Activated CD4-positive, alpha-beta T cell treated with anti-CD3 and anti-CD28 coated beads for 36 hours (primary cell): ENCODE data around the gene RPS29. TPM values are rescaled to one million over a fixed set of nuclear protein-coding genes. Genes with fewer than 3 reads are reported as not detected.

Source experiments
- ATAC-seq: fragments of 200-7000 bp; cut with Tn5 transposase; one replicate; pipeline ENCODE4 v1.10.0; 2021; ENCODE audit warnings: mild to moderate bottlenecking, moderate library complexity
- CTCF ChIA-PET: fragments of 350-600 bp; sonication (Branson Sonifier 250); formaldehyde crosslinking; loops from one replicate; lab custom pipeline; 2021; ENCODE audit warnings: antibody characterized with exemption; lab: Charles Lee
- POLR2A ChIA-PET: fragments of 350-600 bp; sonication (Branson Sonifier 250); formaldehyde crosslinking; loops from one replicate; lab custom pipeline; 2021; ENCODE audit warnings: antibody characterized with exemption, inconsistent platforms; lab: Charles Lee
- DNase-seq: peaks from one replicate; pipeline ENCODE4 v3.0.0-alpha.2; 2020
- H3K27ac Mint-ChIP-seq: one replicate; pipeline ENCODE4 v1.8.0; 2021; ENCODE audit warnings: mixed read lengths
- H3K27me3 Mint-ChIP-seq: one replicate; pipeline ENCODE4 v1.8.0; 2021; ENCODE audit warnings: mixed read lengths
- H3K36me3 Mint-ChIP-seq: one replicate; pipeline ENCODE4 v1.8.0; 2021; ENCODE audit warnings: low read depth, mixed read lengths
- H3K4me1 Mint-ChIP-seq: one replicate; pipeline ENCODE4 v1.8.0; 2021; ENCODE audit warnings: mixed read lengths
- H3K4me3 Mint-ChIP-seq: one replicate; pipeline ENCODE4 v1.8.0; 2021; ENCODE audit warnings: mild to moderate bottlenecking, moderate library complexity, mixed read lengths
- H3K9me3 Mint-ChIP-seq: one replicate; pipeline ENCODE4 v1.8.0; 2021; ENCODE audit warnings: low read depth, mixed read lengths
- intact Hi-C, 2 experiments: fragments of 100-400 bp; cut with DNase I in 1 of 2; cut with micrococcal nuclease in 1 of 2; formaldehyde crosslinking; loops; one replicate each; pipeline versions ENCODE4 v1.14.2 to v1.15.1; 2022 to 2024; cut with DNase I, micrococcal nuclease
- total RNA-seq, 2 experiments: library from RNA; stranded (reverse); gene quantifications; one replicate each; pipeline ENCODE4 v1.2.3, GENCODE V29; 2021

Gene RPS29
- total RNA-seq, result 1,000 to 10,000 TPM in 1 of 2 experiments, 100 to 1,000 TPM in 1; 481 to 1,987 TPM

DNA sequence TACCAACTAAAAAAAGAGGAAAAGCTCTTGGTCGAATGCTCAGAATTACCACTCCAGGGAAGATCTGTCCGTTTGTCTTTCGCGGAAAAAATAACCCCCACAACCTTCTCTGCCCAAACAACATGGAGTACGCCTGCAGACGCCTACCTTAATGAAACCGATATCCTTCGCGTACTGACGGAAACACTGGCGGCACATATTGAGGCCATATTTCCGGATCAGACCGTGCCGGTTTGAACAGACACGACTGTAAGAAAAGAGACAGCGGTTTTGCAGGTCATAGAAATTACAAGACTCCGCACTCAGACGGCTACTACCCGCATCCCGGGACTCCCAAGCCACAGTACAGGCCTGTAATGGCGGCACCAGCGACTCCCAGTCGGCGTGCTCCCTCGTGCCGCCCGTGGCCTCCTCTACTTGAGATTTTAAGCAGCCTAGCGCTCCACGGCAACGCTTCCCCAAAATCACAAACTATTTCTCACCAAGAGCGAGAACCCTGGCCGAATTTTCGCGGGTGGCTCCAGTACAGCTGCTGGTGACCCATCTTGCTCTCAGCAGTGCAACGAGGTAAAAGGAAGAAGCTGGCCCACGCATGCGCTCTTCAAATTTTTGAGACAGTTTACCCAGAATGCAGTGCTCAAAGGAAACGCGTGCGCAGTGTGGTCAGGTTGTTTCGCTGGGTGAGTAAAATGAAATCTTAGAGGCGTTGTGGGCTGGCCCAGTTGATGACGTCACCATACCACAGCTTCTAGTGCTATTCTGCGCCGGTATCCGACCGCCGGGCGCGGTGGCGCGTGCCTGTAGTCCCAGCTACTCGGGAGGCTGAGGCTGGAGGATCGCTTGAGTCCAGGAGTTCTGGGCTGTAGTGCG lies at the start of gene RPS29:
TSS of gene RPS29 (minus strand) at position 578 of the 870 bp plus-strand sequence. CDS start at position 544, 34 bp downstream.
- Mint-ChIP-seq H3K27me3 (no peaks in the 10 kb centered on the region), H3K4me1 (peaks cover 40% of the 10 kb centered on the region), H3K27ac (peak within 1 kb of the TSS; percentile 96), H3K36me3 (peaks cover 53% of the 10 kb centered on the region), H3K9me3 (no peaks in the 10 kb centered on the region), H3K4me3 (peak within 1 kb of the TSS; percentile 92)
- CTCF ChIA-PET, result interaction anchor here (0.6 to 3.7 kb wide), 18 partner anchors 10 to 900 kb away, joined by 3 to 41 read pairs (median 4); partner anchors contain the start of genes LRR1, MGAT2 and RPL36AL
- ATAC-seq, result peak; percentile 84
- POLR2A ChIA-PET, result interaction anchor here (0.6 to 2.2 kb wide), 8 partner anchors 9 to 49 kb away, joined by 3 to 18 read pairs (median 4); partner anchors contain the start of genes DNAAF2, LRR1 and RPL36AL
- intact Hi-C loops, result loop anchor here (1.0 to 10.0 kb wide), 8 partner anchors 12 to 645 kb away; partner anchors contain the start of genes LRR1 (in 2 of the 2), MGAT2 (in 2 of the 2), RPL36AL (in 2 of the 2) and KLHDC2 (in 1 of the 2)
- peak; percentile 99 for DNase-seq

DNA sequence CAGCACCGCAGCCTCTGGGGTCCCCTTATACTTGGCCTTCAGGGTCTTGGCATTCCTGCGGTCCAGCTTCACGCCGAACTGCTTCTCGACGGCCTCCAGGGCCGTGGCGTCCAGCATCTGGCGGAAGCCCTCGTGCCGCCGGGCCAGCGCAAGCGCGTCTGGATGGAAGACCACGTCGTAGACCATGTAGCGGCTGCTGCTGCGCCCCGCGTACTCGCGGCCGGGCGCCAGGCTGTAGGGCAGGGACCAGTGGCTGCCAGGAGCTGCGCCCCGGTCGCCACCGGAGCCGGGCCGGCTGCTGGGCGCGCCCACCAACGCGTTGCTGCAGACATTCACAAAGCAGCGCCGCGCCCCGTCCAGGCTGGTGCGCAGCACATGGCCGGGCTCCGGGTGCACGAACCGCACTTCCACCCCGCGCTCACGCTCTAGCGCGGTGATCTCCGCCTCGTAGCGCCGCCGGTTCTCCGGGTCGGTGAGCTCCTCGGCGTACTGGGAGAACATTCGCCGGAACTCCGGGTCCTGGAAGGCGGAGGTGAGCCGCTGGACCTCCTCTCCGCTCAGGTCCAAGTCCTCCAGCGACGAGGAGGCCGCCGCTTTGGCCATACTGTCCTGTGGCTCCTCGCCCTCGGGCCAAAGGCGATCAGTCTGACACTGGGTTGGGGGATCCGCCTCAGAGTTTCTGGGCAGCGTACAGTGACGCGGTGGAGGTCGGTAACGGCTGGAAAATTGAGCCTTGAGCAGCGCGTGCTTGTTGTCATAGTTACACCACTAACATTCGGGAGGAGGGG lies 48.6 kb upstream of the RPS29 start, which contains the start of gene DNAAF2:
TSS of gene DNAAF2 (minus strand) at position 698 of the 788 bp plus-strand sequence. CDS start at position 603, 95 bp downstream.
- H3K27me3 Mint-ChIP-seq, result no peaks in the 10 kb centered on the region
- H3K4me1 Mint-ChIP-seq, result peaks cover 46% of the 10 kb centered on the region
- peak; percentile 35 for ATAC-seq
- intact Hi-C loops, result loop anchor here (1.0 to 5.0 kb wide), 21 partner anchors 14 to 898 kb away; partner anchors contain the start of genes DMAC2L (in 2 of the 2), KLHDC2 (in 2 of the 2), L2HGDH (in 2 of the 2) and MGAT2 (in 2 of the 2)
- POLR2A ChIA-PET, result interaction anchor here (0.6 to 5.6 kb wide), 9 partner anchors 14 to 990 kb away, joined by 3 to 68 read pairs (median 8); partner anchors contain the start of genes LRR1, MGAT2, NEMF and POLE2
- CTCF ChIA-PET, result interaction anchor here (0.6 to 6.1 kb wide), 31 partner anchors 12 to 855 kb away, joined by 3 to 78 read pairs (median 4); partner anchors contain the start of genes KLHDC2, LRR1, MGAT2 and NEMF
- H3K27ac Mint-ChIP-seq, result peak within 1 kb of the TSS; percentile 98
- DNase-seq, result peak; percentile 81
- H3K4me3 Mint-ChIP-seq, result peak within 1 kb of the TSS; percentile 98
- H3K9me3 Mint-ChIP-seq, result no peaks in the 10 kb centered on the region
- H3K36me3 Mint-ChIP-seq, result peaks cover 49% of the 10 kb centered on the region

DNA sequence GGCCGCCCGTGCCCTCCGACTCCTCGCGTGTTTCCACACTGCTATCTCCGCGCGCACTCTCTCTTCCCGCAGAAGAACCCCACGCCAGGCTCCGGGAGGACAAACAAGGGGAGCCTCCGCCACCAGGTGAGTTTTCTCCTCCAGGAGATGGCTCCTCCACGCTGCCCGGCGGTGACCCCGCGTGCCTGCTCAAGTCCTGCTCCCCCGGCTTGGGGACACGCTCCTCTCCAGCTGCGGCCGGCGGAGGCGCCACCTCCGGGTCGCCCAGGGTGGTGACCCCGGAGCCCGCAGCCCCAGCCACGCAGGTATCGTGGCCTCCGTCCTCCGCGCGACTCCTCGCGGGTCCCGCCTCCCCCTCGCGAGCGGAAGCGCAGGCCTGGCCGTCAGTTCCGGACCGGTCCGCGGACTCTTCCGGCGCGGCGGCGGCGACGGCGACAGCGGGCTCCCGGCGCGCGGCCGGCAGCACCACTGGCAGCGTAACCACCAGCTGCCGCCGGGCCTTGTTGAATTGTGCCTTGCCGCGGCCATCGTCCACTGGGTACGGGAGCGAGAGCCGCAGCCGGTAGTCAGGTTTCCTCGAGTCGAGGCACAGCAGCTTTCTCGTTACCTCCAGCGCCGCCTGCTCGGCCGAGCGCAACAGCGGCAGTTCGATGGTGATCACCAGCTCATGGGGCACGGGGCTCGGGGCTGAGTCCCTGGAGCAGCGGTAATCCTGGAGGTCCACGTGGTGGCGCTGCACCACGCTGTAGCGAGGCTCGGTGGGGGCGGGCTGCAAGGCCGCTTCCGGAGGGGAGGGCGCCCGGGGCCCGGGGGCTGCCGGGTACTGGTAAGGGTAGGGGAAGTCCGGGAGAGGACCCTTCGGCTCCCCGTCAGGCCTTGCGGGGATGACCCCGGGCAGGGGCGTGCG lies 47.7 kb upstream of the RPS29 start:
- DNase-seq (peak; percentile 98), ATAC-seq (peak; percentile 88)
- ChIA-PET POLR2A (interaction anchor here (0.6 to 5.6 kb wide), 12 partner anchors 10 to 991 kb away, joined by 3 to 68 read pairs (median 5); partner anchors contain the start of genes KLHDC2, LRR1, MGAT2 and NEMF), CTCF (interaction anchor here (0.5 to 6.1 kb wide), 40 partner anchors 12 to 1092 kb away, joined by 3 to 78 read pairs (median 3); partner anchors contain the start of genes KLHDC2, LRR1, MGAT2 and NEMF)
- Mint-ChIP-seq H3K27me3 (no peaks in the 10 kb centered on the region), H3K9me3 (no peaks in the 10 kb centered on the region), H3K27ac (peak overlapping the region; percentile 95), H3K4me1 (peaks cover 46% of the 10 kb centered on the region), H3K36me3 (peaks cover 45% of the 10 kb centered on the region), H3K4me3 (peak overlapping the region; percentile 98)
- intact Hi-C loops, result loop anchor here (1.0 to 5.0 kb wide), 20 partner anchors 14 to 899 kb away; partner anchors contain the start of genes DMAC2L (in 2 of the 2), KLHDC2 (in 2 of the 2), L2HGDH (in 2 of the 2) and MGAT2 (in 2 of the 2)

DNA sequence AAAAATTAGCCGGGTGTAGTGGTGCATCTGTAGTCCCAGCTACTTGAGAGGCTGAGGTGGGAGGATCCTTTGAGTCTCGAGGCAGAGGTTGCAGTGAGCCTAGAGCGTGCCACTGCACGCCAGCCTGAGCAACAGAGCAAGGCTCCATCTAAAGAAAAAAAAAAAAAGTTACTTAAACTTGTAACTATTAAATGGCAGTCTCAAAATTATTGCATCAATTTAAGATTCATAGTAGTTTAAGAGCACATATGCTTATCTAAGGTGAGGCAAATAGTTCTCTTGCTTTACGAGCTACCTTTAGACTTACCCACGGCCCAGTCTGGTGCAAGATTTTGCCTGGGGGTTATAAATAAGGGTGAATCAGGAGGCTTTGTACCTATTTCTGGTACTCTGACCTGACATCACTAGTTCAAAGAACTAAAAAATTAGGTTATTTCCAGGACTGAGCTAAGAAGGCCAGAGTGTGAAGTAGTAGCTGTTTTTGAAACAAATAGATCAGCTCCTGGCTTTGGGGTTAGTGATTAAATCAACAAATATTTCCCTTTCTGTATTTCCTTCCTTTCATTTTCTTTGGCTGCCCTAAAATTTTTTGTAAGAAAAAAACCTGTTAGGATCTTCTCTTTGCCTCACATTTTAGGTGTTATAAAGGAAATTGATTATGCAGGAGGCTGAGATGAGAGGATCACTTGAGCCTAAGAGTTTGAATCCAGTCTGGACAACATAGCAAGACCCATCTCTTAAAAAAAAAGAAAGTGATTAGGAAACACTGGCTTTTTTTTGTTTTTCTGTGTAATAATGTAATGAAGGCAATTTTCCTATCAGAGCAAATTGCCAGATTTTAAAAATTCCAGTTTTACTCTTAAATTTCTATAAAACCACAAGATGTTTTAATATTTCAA lies 38.0 kb upstream of the RPS29 start:
- Mint-ChIP-seq H3K27ac (peak overlapping the region; percentile 75), H3K4me1 (peaks cover 46% of the 10 kb centered on the region), H3K27me3 (no peaks in the 10 kb centered on the region), H3K4me3 (peak overlapping the region; percentile 93), H3K36me3 (peaks cover 52% of the 10 kb centered on the region), H3K9me3 (no peaks in the 10 kb centered on the region)
- no peak for ATAC-seq
- peak; percentile 30 for DNase-seq
- POLR2A ChIA-PET, result interaction anchor here (0.7 to 2.3 kb wide), 6 partner anchors 9 to 376 kb away, joined by 3 to 10 read pairs (median 5); partner anchors contain the start of genes KLHDC2 and RPS29
- intact Hi-C loops, result loop anchor here (5.0 kb wide), 3 partner anchors 162 to 898 kb away; partner anchors contain the start of gene ARF6 (in 1 of the 2)
- CTCF ChIA-PET, result interaction anchor here (1.2 to 6.2 kb wide), 4 partner anchors 10 to 228 kb away, joined by 3 to 78 read pairs (median 6); partner anchors contain the start of genes DNAAF2, LRR1, NEMF and RPS29

DNA sequence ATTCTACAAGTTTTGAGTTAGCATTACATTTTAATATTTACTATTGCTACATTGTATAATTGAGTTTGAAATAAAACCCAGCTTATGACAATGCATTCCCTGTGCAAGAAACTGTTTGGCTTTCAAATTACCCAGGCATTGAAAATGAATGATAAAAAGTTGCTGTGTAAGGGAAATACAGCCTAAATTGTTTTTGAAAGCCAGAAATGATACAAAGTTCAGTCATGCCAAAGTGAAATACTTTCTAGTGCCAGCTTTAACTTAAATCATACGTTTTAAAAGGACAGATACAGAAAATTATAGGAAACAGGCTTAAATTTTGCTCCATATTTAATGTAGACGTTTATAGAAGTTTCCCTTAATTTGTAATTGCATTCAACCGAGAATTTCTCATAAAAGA lies 37.2 kb upstream of the RPS29 start:
- POLR2A ChIA-PET, result interaction anchor here (0.6 to 2.3 kb wide), 4 partner anchors 9 to 144 kb away, joined by 4 to 10 read pairs (median 6); partner anchors contain the start of genes KLHDC2 and RPS29
- CTCF ChIA-PET, result interaction anchor here (1.2 to 6.2 kb wide), 4 partner anchors 11 to 229 kb away, joined by 3 to 78 read pairs (median 6); partner anchors contain the start of genes DNAAF2, NEMF and RPS29
- Mint-ChIP-seq H3K4me3 (peak overlapping the region; percentile 93), H3K36me3 (peaks cover 56% of the 10 kb centered on the region), H3K27me3 (no peaks in the 10 kb centered on the region), H3K4me1 (peaks cover 49% of the 10 kb centered on the region), H3K9me3 (no peaks in the 10 kb centered on the region), H3K27ac (peak overlapping the region; percentile 75)
- ATAC-seq (no peak), DNase-seq (no peak)
- intact Hi-C loops, result loop anchor here (5.0 kb wide), 3 partner anchors 161 to 899 kb away; partner anchors contain the start of gene ARF6 (in 1 of the 2)

DNA sequence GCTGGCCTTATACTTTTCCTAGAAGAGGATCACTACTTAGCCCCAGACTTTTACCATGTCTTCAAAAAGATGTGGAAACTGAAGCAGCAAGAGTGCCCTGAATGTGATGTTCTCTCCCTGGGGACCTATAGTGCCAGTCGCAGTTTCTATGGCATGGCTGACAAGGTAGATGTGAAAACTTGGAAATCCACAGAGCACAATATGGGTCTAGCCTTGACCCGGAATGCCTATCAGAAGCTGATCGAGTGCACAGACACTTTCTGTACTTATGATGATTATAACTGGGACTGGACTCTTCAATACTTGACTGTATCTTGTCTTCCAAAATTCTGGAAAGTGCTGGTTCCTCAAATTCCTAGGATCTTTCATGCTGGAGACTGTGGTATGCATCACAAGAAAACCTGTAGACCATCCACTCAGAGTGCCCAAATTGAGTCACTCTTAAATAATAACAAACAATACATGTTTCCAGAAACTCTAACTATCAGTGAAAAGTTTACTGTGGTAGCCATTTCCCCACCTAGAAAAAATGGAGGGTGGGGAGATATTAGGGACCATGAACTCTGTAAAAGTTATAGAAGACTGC lies 35.9 kb upstream of the RPS29 start:
- Mint-ChIP-seq H3K36me3 (peaks cover 60% of the 10 kb centered on the region), H3K27ac (peak overlapping the region; percentile 84), H3K27me3 (no peaks in the 10 kb centered on the region), H3K9me3 (no peaks in the 10 kb centered on the region), H3K4me3 (peak overlapping the region; percentile 93), H3K4me1 (peaks cover 54% of the 10 kb centered on the region)
- ATAC-seq, result no peak
- POLR2A ChIA-PET, result interaction anchor here (1.2 to 3.4 kb wide), 3 partner anchors 12 to 230 kb away, joined by 5 to 68 read pairs (median 22); partner anchors contain the start of genes DNAAF2, LRR1 and NEMF
- DNase-seq, result no peak
- CTCF ChIA-PET, result interaction anchor here (0.6 to 6.2 kb wide), 10 partner anchors 12 to 483 kb away, joined by 3 to 78 read pairs (median 8); partner anchors contain the start of genes DNAAF2, KLHDC2, LRR1 and RPS29
- intact Hi-C loops, result loop anchor here (5.0 kb wide), 3 partner anchors 160 to 900 kb away; partner anchors contain the start of gene ARF6 (in 1 of the 2)

DNA sequence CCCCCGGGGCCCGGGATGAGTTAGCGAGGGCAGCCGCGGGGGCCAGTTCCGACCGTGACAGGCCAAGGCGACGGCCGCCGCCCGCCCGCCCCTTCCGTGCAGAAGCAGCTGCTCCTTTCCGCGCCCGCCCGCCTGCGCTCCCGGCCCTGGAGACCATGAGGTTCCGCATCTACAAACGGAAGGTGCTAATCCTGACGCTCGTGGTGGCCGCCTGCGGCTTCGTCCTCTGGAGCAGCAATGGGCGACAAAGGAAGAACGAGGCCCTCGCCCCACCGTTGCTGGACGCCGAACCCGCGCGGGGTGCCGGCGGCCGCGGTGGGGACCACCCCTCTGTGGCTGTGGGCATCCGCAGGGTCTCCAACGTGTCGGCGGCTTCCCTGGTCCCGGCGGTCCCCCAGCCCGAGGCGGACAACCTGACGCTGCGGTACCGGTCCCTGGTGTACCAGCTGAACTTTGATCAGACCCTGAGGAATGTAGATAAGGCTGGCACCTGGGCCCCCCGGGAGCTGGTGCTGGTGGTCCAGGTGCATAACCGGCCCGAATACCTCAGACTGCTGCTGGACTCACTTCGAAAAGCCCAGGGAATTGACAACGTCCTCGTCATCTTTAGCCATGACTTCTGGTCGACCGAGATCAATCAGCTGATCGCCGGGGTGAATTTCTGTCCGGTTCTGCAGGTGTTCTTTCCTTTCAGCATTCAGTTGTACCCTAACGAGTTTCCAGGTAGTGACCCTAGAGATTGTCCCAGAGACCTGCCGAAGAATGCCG lies 35.1 kb upstream of the RPS29 start:
- peak; percentile 14 for ATAC-seq
- Mint-ChIP-seq H3K27me3 (no peaks in the 10 kb centered on the region), H3K4me3 (peak overlapping the region; percentile 93), H3K27ac (peak overlapping the region; percentile 97), H3K36me3 (peaks cover 58% of the 10 kb centered on the region), H3K4me1 (peaks cover 50% of the 10 kb centered on the region), H3K9me3 (no peaks in the 10 kb centered on the region)
- intact Hi-C loops, result loop anchor here (2.0 to 5.0 kb wide), 6 partner anchors 159 to 1210 kb away; partner anchors contain the start of genes ARF6 (in 1 of the 2), NEMF (in 1 of the 2) and NIN (in 1 of the 2)
- peak; percentile 81 for DNase-seq
- CTCF ChIA-PET, result interaction anchor here (0.6 to 6.2 kb wide), 14 partner anchors 11 to 231 kb away, joined by 3 to 78 read pairs (median 8); partner anchors contain the start of genes DNAAF2, KLHDC2, LRR1 and NEMF
- POLR2A ChIA-PET, result interaction anchor here (0.7 to 3.4 kb wide), 8 partner anchors 9 to 231 kb away, joined by 3 to 68 read pairs (median 8); partner anchors contain the start of genes DNAAF2, KLHDC2, LRR1 and NEMF
